Left renal pelvis (tissue), 4 donors: ENCODE results near the gene HOXD4. TPM values are rescaled to one million over a fixed set of nuclear protein-coding genes. Genes with fewer than 3 reads are reported as not detected.
A peak's percentile ranks its signal among the peaks of the same experiment; 100 is the strongest.

Source experiments
- DNase-seq, 4 donors: peaks; one replicate each; pipeline ENCODE4 v3.0.0-alpha.2; 2013; ENCODE audit warnings: low read depth in 4 of 4, low spot score in 3 of 4
- polyA plus RNA-seq, 4 donors: library from polyadenylated mRNA; unstranded; fragments of 120-200 nt; gene quantifications; one replicate each; pipeline ENCODE4 v1.2.1, GENCODE V29; 2013; ENCODE audit not compliant: insufficient read length in 4 of 4

Gene HOXD4
- polyA plus RNA-seq, 4 donors: 32.9 to 66.2 (median 39.4) TPM

GRCh38 chr2:176138526-176138922 is 12.8 kb upstream of the HOXD4 start:
- DNase-seq: no peak

GRCh38 chr2:176138923-176139660 is 12.3 kb upstream of the HOXD4 start:
- no peak for DNase-seq

- no peak for DNase-seq
Observed at GRCh38 chr2:176139661-176140512, 11.5 kb upstream of the HOXD4 start.

- DNase-seq: no peak
Observed at GRCh38 chr2:176140513-176141317, 10.6 kb upstream of the HOXD4 start.

GRCh38 chr2:176142281-176142680 is 9.1 kb upstream of the HOXD4 start:
- no peak for DNase-seq

- DNase-seq: no peak
Observed at GRCh38 chr2:176145085-176145969, 6.0 kb upstream of the HOXD4 start.

GRCh38 chr2:176146101-176146500 is 5.2 kb upstream of the HOXD4 start:
- peak in 1 of 4 donors; percentile 70 for DNase-seq

- DNase-seq: no peak
Observed at GRCh38 chr2:176146645-176147044, 4.7 kb upstream of the HOXD4 start.

GRCh38 chr2:176147210-176147799 is 4.0 kb upstream of the HOXD4 start:
- no peak for DNase-seq

GRCh38 chr2:176147800-176148496 is 3.4 kb upstream of the HOXD4 start:
- DNase-seq: no peak

GRCh38 chr2:176148751-176149421 is 2.5 kb upstream of the HOXD4 start:
- DNase-seq: no peak

GRCh38 chr2:176149481-176149938 is 1.8 kb upstream of the HOXD4 start:
- no peak for DNase-seq

GRCh38 chr2:176149939-176150583 is 1.3 kb upstream of the HOXD4 start:
- DNase-seq: no peak

- no peak for DNase-seq
Observed at GRCh38 chr2:176150584-176151441, 537 bp upstream of the HOXD4 start.

- DNase-seq: no peak
Observed at GRCh38 chr2:176152350-176153181, 1.2 kb downstream of the HOXD4 start.
